ENCODE data around the gene NEUROD2.
"Not testable (repeated sequence)": the region's sequence is repeated elsewhere in the genome, so short reads cannot be mapped to it uniquely, and the experiment has no call there.

The NEUROD2 gene

DNA sequence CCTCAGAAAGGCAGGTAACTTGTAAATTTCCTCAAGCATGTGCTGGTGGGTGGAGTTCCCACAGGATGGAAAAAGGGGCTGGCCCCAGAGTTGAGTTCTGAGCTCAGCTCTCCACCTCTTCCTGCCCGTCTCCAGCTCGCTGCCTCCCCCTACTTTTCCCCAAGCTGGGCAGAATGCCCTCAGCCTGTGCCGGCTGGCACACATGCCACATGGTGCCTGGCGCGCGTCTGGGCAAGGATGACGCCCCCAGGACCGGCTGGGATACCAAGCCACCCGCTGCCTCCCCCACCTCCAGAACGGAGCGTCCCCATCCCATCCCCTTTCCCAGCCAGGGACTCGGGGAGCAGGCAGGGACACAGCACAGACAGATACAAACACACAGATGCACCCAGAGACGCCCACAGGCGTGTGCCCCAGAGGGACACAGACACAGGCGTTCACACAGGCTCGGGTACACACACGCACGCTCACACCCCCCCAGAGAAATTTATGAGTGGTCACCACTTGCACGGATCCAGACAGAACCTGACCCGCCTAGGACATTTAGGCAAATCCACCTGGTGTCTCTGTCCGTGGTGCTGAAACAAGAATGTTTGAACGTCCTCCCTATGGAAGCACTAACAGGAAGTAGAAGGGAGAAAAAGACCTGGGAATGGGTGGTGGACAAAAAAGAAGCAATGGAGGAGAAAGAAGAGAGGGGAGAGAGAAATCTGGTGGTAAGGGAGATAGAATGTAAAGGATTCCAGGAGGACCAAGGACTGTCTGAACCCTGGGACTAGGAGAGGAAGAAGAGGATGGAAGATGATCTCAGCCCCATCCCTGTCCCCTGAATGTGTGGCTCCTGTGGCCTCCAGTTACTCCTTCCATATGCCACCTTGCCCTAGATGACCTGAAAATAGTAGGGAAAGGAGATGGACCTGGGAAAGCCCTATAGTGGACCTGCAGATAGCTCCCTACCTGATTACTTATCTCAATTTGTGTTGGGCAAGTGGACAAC is 15.5 kb downstream of the NEUROD2 start:
- DNase-seq (ENCODE audit: insufficient read length, low spot score), result peak; percentile 64
- no peak for FAIRE-seq

DNA sequence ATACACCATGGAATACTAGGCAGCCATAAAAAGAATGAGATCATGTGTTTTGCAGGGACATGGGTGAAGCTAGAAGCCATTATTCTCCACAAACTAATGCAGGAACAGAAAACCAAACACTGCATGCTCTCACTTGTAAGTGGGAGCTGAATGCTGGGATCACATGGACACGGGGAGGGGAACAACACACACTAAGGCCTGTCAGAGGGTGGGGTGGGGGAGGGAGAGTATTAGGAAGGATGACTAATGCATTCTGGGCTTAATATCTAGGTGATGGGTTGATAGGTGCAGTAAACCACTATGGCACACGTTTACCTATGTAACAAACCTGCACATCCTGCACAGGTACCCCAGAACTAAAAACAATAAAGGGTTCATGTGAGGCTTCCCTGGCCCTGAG is 17.5 kb downstream of the NEUROD2 start:
- FAIRE-seq, result peak; percentile 51

DNA sequence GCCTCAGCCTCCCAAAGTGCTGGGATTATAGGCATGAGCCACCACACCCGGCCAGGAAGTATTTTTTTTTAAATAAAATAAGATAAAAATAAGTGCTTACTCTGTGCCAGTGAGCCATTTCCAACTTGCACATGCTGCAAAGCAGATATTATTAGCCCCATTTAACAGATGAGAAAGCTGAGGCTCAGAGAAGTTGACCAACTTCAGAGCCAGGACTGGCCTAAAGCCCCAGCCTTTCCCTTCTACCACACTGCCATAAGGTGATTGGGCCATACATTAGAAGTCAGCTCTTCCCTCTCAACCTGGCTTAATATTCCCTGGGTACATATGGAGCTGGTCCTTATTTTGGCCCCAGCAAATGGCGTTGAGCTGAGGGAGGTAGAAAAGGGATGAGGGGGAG is 25.1 kb downstream of the NEUROD2 start:
- FAIRE-seq (no peak), DNase-seq (ENCODE audit: insufficient read length, low spot score) (no peak)

More for the DNA sequence above, 17.5 kb downstream of the NEUROD2 start:
- not testable (repeated sequence) for DNase-seq (ENCODE audit: insufficient read length, low spot score)

DNA sequence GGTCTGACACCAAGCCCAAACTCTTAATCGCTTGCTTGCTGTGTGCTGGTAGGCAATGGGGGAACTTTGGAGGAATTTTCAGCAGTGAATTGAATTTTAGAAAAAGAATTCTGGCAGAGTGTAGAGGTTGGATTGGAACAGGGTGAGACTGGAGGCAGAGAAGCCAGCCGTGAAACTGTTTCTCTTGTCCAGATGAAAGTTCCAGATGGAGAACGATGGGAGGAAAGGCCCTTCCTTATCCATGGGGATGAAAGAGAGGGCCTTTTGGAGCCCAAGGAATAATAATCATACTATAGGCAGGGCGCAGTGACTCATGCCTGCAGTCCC is 26.0 kb downstream of the NEUROD2 start:
- FAIRE-seq, result no peak
- no peak for DNase-seq (ENCODE audit: insufficient read length, low spot score)

DNA sequence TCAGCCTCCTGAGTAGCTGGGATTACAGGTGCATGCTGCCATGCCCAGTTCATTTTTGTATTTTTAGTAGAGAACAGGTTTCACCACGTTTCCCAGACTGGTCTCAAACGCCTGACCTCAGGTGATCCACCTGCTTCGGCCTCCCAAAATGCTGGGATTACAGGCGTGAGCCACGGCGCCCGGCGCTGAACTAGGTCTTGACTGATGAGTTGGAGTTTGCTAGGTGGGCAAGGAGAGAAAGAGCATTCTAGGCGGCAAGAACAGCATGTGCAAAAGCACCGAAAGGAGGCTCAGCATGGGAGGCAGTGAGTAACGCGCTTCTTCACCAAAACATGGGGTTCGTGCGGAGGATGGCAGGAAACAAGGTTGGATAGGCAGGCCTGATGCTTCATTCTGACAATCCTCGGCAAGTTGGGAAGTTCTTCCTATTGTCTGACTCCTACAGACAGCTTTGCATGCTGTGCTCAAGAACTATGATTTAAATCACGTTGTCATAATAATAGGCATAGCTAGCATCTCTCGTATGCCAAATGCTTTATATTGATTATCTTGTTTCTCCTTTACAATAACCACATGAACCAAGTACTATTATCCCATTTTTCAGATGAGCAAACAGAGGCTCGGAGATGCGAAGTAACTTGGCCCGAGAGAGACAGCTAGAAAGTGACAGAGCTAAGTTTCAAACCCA is 26.5 kb downstream of the NEUROD2 start:
- FAIRE-seq (no peak), DNase-seq (ENCODE audit: insufficient read length, low spot score) (no peak)

DNA sequence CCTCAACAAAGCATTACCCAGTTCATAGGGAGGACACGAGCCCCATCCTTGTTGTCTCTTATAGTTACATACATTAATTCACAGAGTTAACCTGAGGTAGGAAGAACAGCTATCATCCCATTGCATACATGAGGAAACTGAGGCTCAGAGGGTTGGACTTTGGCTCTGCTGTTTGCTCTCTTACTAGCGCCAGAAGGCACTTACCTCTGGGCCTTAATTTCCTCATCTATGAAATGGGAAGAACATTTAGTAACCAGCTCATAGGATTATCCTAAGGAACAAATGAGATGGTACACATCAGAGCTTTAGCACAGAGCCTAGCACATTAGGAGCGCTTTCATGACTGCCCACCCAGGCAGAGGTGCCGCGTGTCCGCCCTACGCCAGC is 27.6 kb downstream of the NEUROD2 start:
- DNase-seq (ENCODE audit: insufficient read length, low spot score) (no peak), FAIRE-seq (no peak)

DNA sequence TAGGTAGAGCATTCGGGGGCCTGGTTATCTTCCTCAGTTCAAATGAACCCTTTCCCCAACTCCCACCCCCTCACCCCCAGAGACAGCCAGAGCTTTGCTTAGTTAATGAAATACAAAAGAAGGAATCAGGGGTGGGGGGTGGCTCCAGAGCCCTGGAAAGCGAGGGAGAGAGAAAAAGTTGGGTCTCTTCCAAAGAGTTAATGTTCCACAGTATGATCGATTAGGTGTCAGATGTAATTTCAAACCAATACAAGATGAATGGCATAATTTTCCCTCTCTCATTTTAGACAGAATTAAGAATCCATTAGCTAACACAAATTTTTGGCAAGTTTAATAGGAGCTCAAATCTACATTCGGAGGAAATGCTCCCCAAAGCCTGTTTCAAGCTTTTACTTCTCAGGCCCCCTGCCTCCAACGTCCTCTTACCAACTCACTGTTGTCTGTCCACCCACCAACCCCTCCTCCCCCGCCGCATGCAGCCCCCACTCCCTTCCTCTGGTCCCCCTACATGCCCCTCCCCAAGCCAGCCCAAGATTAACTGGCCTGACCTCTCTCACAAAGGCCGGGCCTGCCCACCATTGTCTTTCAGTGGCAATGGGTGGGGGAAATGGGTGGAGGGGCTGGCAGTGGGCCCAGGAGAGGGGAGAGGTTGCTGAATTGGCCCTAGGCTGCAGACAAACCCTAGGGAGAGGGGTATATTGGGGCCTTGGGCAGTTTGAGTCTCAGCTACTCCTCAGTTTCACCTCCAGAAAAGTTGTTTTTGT is 28.2 kb downstream of the NEUROD2 start:
- DNase-seq (ENCODE audit: insufficient read length, low spot score), result no peak
- no peak for FAIRE-seq

DNA sequence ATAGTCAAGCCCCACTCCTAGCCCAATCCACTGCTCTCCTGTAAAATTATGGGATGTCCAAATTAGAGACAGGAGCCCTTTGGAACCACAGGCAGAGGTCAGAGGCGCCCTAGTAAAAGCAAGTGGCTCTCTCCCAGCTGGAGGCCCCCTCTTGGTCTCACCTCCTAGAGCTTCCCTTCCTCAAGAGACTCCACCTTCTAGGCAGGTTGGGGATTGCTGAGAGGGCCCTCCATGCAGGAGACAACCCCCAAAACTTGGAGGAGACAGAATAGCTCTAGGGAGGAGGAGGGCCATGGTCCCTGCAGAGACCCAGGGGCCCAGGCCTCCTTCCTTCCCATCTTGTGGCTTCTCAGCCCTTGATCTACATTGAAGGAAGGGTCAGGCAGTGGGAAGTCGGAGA is 29.4 kb downstream of the NEUROD2 start:
- DNase-seq (ENCODE audit: insufficient read length, low spot score) (no peak), FAIRE-seq (no peak)

DNA sequence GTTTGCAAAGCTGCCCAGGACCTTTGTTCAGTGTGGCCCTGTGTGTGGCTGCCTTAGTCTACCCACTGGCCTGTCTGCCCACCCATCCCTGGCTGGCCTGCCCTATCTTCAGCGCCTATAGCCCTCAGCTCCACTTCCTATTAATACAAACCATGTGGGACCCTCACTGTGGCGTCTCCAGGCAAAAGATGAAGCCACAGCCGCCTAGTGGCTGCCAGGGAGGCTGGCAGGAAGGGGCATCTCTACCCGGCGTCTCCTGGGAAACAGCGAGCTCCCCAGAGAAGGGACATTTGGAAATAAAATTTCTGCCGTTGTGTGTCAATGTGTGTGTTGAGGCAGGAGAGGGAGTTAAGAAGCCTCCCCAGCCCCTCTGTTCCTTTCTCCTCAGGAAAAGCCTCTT is 31.5 kb downstream of the NEUROD2 start:
- FAIRE-seq, result no peak
- peak; percentile 48 for DNase-seq (ENCODE audit: insufficient read length, low spot score)

DNA sequence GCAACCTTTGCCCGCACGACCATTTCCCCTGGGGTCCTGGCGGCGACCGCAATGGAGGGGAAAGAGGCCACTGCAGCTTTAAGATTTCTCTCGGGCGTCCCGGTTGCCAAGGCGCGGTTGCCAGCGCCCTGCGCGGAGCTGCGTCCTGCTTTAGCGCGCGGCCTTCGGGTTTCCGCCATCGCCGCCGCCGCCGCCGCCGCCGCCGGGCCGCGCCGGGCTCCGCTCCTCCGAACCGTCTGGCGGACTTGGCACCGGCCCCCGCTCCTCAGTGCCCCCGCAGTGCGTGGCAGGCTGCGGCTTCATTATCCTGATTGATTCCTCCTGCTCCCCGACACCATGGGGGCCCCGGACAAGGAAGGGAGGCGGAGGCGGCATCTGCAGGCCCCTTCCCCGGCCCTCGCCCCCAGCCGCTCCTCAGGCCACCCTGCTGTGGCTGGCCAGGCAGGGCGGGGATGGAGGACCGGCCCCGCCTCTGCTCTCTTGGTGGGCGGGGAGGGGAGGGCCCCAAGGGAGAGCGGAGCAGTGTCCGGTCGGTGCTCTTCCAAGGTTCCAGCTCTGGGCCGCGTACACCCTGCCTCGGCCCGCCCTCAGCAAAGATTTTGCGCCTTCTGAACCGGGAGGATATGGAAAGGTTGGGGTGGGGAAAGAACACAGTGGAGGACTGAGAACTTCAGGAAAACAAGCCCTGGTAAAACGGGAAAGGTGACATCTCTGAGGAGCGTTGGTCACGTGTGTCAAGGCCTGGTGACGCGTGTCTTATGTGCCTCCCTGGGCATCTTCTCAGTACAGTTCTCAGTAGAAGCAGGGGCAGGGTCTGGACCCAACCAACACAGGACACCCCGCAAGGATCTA is 34.0 kb downstream of the NEUROD2 start:
- peak; percentile 80 for FAIRE-seq
- peak; percentile 93 for DNase-seq (ENCODE audit: insufficient read length, low spot score)

DNA sequence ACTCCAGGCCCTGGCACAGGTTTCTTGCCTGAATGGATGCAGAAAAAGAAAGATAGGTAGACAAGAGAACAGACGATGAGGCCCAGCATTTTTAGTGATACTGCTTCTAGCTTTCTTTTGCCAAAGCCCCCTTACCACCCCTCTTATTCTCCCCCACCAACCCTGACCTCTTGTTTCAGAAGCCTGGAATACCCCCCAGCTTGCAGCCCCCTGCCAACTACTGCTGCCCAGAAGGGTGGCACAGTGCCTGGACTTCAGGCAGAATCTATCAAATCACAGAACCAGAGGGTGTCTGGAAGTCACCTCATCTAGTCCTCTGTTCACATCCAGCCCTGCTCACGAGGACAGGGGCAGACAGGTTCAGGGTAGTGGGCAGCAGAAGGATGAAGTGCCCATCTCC is 35.6 kb downstream of the NEUROD2 start:
- DNase-seq (ENCODE audit: insufficient read length, low spot score) (no peak), FAIRE-seq (no peak)

DNA sequence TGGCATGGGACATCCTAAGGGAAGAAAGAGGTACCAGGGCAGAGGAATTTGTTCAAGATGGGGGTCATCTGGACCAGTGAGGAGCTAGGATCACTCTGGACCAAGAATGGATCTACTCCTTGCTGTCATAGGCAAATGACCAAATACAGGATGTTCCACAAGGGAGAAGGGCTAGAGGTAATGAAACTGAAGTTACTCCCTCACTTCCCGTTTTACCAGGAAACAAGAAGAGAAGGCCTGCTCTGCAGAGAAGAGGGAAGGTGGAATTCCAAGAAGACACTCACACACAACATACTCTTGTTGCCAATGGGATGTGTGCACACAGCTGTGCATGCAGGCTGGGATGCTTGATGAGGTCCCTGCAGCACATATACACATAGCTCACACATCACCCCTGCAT is 38.6 kb downstream of the NEUROD2 start:
- FAIRE-seq, result no peak
- DNase-seq (ENCODE audit: insufficient read length, low spot score), result no peak

DNA sequence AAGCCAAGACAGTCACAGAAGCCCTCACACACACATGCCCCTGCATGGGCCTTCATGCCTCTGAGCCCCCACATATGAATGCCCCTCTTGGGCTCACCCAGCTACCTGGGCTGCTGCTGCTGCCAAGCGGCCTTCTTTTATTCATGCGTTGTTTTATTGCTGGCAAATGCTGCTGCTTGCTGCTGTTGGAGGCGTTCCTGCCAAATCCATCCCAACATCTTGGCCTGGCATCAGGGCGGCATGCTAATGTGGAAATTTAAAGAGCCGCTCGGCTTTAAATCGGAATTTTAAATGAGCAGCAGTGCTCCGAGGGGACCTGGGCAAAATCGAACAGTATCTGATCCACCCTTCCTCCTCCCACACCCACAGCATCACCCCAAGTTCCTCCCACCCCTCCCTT is 39.0 kb downstream of the NEUROD2 start:
- no peak for FAIRE-seq
- DNase-seq (ENCODE audit: insufficient read length, low spot score), result no peak

DNA sequence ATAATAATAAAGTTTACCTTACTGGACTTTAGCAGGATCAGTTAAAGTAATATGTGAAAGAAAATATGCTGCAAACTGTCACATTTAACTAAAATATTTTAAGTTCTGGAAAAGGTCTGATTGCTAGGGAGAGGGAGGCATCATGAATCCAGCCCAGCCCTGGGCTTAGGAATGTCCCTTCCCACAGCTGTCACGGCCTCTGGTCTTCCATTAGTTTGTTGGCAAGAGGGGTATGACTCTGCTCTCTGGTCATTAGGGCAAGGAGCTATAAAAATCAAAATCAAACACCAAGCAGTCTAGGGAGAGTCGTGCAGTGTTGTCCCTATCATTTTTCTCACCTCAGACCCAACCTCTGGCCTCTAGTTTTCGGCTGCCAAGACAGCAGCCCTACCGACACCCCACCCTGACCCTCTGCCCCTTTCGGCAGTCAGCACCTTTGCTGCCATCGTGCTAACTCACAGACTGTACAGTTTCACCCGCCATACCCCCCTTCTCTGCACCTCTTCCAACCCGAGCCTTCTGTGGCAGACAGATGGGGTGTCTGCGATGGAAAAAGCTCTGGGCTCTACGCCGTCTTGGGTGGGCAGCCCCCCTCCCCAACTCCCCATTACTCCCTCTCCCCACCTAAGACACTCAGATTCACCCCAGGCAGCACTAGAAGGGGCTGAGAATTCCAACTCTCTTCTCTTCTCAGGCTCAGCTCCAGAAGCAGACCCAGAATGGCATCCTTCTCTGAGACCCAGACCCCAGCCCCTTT is 41.4 kb downstream of the NEUROD2 start:
- FAIRE-seq (no peak), DNase-seq (ENCODE audit: insufficient read length, low spot score) (no peak)

DNA sequence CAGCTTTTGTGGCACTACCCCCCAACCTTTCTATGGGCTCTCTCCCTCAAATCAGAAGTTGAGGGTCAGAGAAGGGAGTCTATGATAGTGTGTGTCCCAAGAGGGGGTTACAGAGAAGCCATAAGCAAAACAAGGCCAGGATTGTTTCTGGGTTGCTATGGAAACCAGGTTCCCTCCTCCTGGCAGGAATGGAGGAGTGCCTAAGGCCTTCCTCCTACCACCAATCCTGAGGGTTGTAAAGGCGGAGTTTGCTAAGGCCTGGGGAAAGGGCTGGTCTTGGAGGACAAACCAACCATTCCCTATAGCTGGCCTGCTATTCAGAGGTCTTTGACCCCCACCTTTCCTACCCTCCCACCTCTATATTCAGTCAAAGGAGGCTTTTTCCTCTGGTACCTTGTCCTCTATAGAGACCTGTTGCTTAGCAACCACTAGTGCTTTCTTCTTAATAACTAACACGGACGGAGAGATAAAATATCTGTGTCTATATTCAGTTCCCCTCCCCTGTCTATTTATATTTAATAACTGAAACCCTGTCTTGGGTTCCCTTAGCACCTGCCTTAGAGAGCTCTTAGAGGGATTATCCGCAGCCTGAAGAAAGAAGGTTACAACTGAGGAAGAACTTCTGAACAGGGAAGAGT is 43.4 kb downstream of the NEUROD2 start:
- DNase-seq (ENCODE audit: insufficient read length, low spot score), result no peak

DNA sequence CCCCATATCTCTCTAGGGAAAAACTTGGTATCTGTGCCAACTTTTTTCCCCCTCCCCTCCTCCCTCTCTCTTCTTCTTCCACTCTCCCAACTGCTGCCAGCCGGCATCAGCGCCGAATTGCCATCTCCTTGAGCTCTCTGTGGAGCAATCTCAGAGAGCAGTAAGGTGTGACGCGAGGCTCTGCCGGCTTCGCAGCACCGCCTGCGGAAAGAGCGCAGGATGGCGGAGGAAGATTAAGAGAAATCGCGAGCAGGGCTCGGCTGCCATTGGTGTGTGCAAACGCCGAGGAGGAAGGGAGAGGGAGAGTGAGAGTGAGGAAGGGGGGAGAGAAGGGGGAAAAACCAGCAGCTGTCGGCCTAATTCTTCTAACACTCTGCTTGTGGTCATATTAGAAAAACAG is 44.2 kb downstream of the NEUROD2 start:
- no peak for FAIRE-seq
- DNase-seq (ENCODE audit: insufficient read length, low spot score), result no peak

More for the DNA sequence above, 43.4 kb downstream of the NEUROD2 start:
- FAIRE-seq, result no peak

DNA sequence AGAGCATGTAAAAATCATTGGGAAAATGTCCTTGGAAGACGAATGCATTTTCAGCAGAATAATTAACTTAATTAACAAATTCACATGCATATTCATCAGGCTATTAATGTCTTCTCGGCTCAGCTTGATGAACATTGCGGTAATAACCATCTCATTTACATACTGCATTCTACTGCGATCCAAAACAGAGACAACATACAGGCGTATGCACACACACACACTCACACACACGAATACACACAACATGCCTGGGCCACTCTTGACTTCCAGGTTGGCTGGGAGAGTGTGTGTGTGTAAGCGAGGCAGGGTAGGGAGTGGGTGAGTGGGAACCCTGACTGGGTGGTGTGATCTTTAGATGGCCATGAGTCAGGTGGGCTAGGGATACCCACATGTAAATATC is 44.7 kb downstream of the NEUROD2 start:
- no peak for DNase-seq (ENCODE audit: insufficient read length, low spot score)
- FAIRE-seq, result peak; percentile 69

DNA sequence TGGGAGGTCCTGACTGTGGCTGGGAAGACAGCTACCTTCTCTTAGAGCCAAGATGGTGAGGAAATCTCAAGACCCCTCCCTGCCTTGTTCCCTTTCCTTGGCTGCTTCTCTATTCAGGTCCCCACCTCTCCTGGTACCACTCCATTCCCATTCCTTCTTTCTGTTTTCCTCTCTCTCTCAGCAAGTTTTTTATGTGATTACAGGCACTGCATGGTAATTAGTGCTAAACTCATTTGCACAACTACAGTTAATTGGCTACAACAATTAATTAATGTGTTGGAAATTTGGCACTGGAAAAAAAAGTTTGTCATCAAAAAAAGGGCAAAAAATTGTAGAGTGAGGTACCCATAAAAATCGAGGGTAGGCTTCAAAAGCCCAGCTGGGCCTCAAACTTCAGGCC is 45.3 kb downstream of the NEUROD2 start:
- FAIRE-seq (no peak), DNase-seq (ENCODE audit: insufficient read length, low spot score) (no peak)

DNA sequence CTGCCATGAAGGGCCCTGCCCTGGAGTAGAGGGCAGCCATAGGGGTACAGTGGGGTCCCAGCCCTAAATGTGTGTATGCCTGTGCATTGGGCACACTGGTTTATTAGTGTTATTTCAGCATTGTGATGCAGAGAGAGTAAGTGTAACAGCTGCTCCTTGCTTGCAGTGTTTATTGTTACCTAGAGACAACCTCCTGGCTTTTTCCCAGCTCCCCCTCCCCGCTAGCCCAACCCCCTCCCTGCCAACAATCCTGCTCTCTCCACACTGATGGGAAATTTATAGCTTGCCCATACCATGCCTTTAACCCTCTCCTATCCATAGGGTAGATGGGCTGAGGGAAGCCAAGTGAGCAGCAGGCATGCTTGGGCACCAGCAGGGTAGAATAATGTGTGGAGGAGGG is 51.3 kb downstream of the NEUROD2 start:
- DNase-seq (ENCODE audit: insufficient read length, low spot score) (no peak), FAIRE-seq (no peak)
